ENCODE data around the gene MYNN.

MYNN gene

GRCh38 chr3:169827712-169828111, 54.5 kb downstream of the MYNN start:
- DNase-seq (ENCODE audit: low read depth in 2 of 2) = no peak

- no peak for DNase-seq (ENCODE audit: low read depth in 2 of 2)
Measured at GRCh38 chr3:169835533-169835932, 62.3 kb downstream of the MYNN start.

- no peak for DNase-seq (ENCODE audit: low read depth in 2 of 2)
Measured at GRCh38 chr3:169836078-169836941, 63.1 kb downstream of the MYNN start.

GRCh38 chr3:169836942-169837275, 63.7 kb downstream of the MYNN start:
- DNase-seq (ENCODE audit: low read depth in 2 of 2) = no peak

- DNase-seq (ENCODE audit: low read depth in 2 of 2) = no peak
Measured at GRCh38 chr3:169838511-169839030, 65.4 kb downstream of the MYNN start.
